ENCODE measurements around the gene CCL13. TPM values are rescaled to one million over a fixed set of nuclear protein-coding genes. Genes with fewer than 3 reads are reported as not detected.

Gene CCL13
- total and polyA plus RNA-seq, 10 donors = 0.12 to 0.54 TPM; not detected in 8

DNA sequence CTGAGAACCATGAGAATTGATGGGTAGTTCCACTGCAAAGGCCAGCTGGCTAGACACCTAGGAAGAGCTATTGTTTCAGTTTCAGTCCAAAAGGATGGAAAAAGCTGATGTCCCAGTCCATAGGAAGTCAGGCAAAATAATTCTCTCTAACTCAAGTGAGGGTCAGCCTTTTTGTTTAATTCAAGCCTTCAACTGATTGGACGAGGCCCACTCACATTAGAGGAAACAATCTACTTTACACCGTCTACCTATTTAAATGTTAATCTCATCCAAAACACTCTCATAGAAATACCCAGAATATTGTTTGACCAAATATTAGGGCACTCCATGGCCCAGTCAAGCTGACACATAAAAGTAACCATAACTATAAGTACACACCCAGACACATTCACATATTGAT is 14.4 kb upstream of the CCL13 start:
- H3K9me3 ChIP-seq = no peaks in the 10 kb centered on the region
- DNase-seq = no peak
- H3K27me3 ChIP-seq (replicated peaks in 1 of 7) = peaks cover 0 to 34% (median 0%) of the 10 kb centered on the region in 7 donors
- 74 to 97% (median 95%) methylated on average over 2 of the region's 2 CpGs for WGBS, 5 donors
- TF ChIP-seq POLR2AphosphoS5 (IDR thresholded peaks at IDR 0.05) = no peak
- TF ChIP-seq, protein P1, sequence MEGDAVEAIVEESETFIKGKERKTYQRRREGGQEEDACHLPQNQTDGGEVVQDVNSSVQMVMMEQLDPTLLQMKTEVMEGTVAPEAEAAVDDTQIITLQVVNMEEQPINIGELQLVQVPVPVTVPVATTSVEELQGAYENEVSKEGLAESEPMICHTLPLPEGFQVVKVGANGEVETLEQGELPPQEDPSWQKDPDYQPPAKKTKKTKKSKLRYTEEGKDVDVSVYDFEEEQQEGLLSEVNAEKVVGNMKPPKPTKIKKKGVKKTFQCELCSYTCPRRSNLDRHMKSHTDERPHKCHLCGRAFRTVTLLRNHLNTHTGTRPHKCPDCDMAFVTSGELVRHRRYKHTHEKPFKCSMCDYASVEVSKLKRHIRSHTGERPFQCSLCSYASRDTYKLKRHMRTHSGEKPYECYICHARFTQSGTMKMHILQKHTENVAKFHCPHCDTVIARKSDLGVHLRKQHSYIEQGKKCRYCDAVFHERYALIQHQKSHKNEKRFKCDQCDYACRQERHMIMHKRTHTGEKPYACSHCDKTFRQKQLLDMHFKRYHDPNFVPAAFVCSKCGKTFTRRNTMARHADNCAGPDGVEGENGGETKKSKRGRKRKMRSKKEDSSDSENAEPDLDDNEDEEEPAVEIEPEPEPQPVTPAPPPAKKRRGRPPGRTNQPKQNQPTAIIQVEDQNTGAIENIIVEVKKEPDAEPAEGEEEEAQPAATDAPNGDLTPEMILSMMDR (IDR thresholded peaks at IDR 0.05 in 8 of 11, conservative IDR thresholded peaks at IDR 0.05 in 3 of 11) = no peak
- TF ChIP-seq POLR2A (IDR thresholded peaks at IDR 0.05) = no peak
- intact Hi-C loops (cut with DNase I; ENCODE audit: low total_unique reads) = no loop called here
- no peak overlapping the region for H3K27ac ChIP-seq
- H3K36me3 ChIP-seq = no peaks in the 10 kb centered on the region
- H3K4me3 ChIP-seq = no peak overlapping the region
- no peaks in the 10 kb centered on the region for H3K4me1 ChIP-seq

DNA sequence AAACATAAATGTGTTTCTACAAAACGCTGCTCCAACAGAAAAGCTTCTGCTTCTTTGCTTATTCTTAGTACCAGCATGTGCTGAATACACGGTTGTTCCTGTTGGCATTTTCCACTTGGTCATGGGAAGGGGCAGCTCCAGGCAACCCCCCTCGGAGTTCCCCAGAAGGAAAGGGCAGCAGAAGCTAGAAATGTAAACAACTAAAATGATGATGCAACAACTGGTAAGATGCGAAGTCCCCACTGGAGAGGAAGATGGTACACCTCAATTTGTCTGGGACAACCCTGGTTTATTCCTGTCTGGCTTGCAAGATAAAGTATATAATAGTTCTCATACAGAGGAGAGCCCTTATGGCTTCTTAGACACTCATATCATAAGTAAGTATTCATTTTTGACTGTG is 9.2 kb upstream of the CCL13 start:
- WGBS, 5 donors = 55 to 72% (median 62%) methylated on average over 4 of the region's 4 CpGs
- no peak overlapping the region for H3K27ac ChIP-seq
- TF ChIP-seq POLR2AphosphoS5 (IDR thresholded peaks at IDR 0.05) (no peak), POLR2A (IDR thresholded peaks at IDR 0.05) (no peak)
- TF ChIP-seq, protein P1 (IDR thresholded peaks at IDR 0.05 in 8 of 11, conservative IDR thresholded peaks at IDR 0.05 in 3 of 11) = no peak
- no peaks in the 10 kb centered on the region for H3K9me3 ChIP-seq
- H3K27me3 ChIP-seq (replicated peaks in 1 of 7) = peaks cover 0 to 23% (median 0%) of the 10 kb centered on the region in 7 donors
- no peak for DNase-seq
- no peak overlapping the region for H3K4me3 ChIP-seq
- H3K4me1 ChIP-seq = no peaks in the 10 kb centered on the region
- intact Hi-C loops (cut with DNase I; ENCODE audit: low total_unique reads) = no loop called here
- H3K36me3 ChIP-seq = no peaks in the 10 kb centered on the region

DNA sequence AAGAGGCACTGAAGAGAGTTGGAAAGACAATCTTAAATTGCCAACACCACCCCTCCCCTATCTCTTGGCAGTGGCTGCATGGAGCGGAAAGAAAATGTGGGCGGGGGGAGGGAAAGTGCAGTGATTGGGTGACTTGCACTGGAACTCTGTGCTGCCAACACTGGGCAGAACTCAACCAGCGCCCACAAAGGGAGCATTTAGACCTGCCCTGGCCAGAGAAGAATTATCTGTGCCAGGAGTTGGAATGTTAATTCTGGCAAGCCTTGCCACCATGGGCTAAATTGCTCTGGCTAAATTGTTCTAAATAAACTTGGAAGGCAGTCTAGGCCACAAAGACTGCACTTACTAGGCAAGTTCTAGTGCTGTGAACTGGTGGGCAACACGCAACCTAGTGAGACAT is 6.5 kb upstream of the CCL13 start:
- TF ChIP-seq POLR2AphosphoS5 (IDR thresholded peaks at IDR 0.05) = no peak
- TF ChIP-seq POLR2A (IDR thresholded peaks at IDR 0.05) = no peak
- TF ChIP-seq, protein P1 (IDR thresholded peaks at IDR 0.05 in 8 of 11, conservative IDR thresholded peaks at IDR 0.05 in 3 of 11) = no peak
- Histone ChIP-seq H3K27me3 (replicated peaks in 1 of 7) (peaks cover 0 to 13% (median 0%) of the 10 kb centered on the region in 7 donors), H3K9me3 (peaks cover 0 to 7% (median 0%) of the 10 kb centered on the region in 8 donors), H3K36me3 (no peaks in the 10 kb centered on the region), H3K27ac (no peak overlapping the region), H3K4me1 (no peaks in the 10 kb centered on the region), H3K4me3 (no peak overlapping the region)
- no peak for DNase-seq
- WGBS, 5 donors = 65 to 91% (median 84%) methylated on average over 4 of the region's 4 CpGs
- intact Hi-C loops (cut with DNase I; ENCODE audit: low total_unique reads) = no loop called here

DNA sequence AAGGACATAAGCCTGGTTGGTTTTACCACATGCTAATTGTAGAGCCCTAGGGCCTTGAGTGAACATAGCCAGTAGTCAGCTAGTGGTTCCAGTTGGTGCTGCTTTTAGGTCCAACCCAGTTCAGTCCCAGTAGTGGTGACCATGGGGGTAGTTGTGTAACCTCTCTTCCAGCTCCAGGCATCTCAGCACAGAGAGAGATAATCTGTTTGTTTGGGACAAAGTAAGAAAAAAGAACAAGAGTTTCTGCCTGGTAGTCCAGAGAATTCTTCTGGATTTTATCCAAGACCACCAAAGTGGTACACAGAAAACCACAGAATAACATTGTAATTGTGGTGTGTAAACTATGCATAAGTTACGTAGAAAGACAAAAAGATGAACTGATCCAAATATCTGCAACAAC is 5.2 kb upstream of the CCL13 start:
- intact Hi-C loops (cut with DNase I; ENCODE audit: low total_unique reads) = no loop called here
- no peak for DNase-seq
- Histone ChIP-seq H3K9me3 (peaks cover 0 to 7% (median 0%) of the 10 kb centered on the region in 8 donors), H3K4me3 (no peak overlapping the region), H3K27ac (no peak overlapping the region), H3K36me3 (no peaks in the 10 kb centered on the region), H3K4me1 (no peaks in the 10 kb centered on the region), H3K27me3 (replicated peaks in 1 of 7) (peaks cover 0 to 6% (median 0%) of the 10 kb centered on the region in 7 donors)
- TF ChIP-seq, protein P1 (IDR thresholded peaks at IDR 0.05 in 8 of 11, conservative IDR thresholded peaks at IDR 0.05 in 3 of 11) = no peak
- TF ChIP-seq POLR2AphosphoS5 (IDR thresholded peaks at IDR 0.05) (no peak), POLR2A (IDR thresholded peaks at IDR 0.05) (no peak)
- WGBS, 5 donors = 88 to 100% (median 95%) methylated on average over 1 of the region's 1 CpG
